Astrocyte of the cerebellum (primary cell): ENCODE measurements around the gene SLC16A10.
A peak's percentile ranks its signal among the peaks of the same experiment; 100 is the strongest.
"Not testable (repeated sequence)": the region's sequence is repeated elsewhere in the genome, so short reads cannot be mapped to it uniquely, and the experiment has no call there.

ENCODE experiments used
- DNase-seq: peaks from one replicate; pipeline ENCODE4 v3.0.0-alpha.2; 2011; ENCODE audit warnings: low read depth
- H3K4me3 ChIP-seq: 2 replicates; pipeline ENCODE4 v1.5.1; 2011; ENCODE audit warnings: mild to moderate bottlenecking, low read depth, low read length, moderate library complexity
- in situ Hi-C: cut with HindIII; loops from 2 replicates; pipeline ENCODE4 v1.10.0; 2017; ENCODE audit warnings: low sequenced_read_pairs
- TF ChIP-seq, protein P1 (sequence below): IDR thresholded peaks from 2 replicates; pipeline ENCODE4 v1.5.1; 2012; ENCODE audit warnings: low read length, low read depth, moderate library complexity, mild to moderate bottlenecking; ENCODE audit errors: missing control alignments

The SLC16A10 gene

DNA sequence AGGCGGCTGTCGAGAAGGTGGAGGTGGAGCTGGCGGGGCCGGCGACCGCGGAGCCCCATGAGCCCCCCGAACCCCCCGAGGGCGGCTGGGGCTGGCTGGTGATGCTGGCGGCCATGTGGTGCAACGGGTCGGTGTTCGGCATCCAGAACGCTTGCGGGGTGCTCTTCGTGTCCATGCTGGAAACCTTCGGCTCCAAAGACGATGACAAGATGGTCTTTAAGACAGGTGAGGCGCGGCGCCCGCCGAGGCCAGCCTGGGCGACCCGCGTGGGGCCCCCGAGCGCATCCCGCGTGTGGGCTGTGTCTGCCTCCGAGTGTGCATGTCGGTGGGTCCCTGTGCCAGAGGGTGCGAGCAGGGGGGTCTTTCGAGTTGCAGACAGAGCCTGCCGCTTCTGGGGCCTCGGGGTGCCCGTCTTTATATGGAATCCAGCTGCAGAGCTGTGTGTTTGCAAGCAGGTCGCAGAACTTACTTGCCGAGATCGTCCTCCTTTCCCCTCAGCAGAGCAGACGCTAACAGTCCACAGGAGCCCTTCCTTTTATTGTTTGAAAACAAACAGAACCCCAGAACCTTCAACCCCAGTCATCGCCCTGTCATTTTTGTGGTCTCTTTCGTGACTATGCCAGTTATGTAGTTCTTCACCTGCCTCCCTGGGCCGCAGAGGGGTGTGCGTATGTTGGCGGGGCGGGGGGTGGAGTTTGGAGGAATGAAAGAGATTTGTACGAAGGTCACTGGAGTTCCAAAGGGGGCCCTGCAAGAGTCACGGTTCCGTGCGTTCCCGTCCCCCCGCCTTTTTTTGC lies 766 bp downstream of the SLC16A10 start:
- DNase-seq: no peak
- TF ChIP-seq, protein P1, sequence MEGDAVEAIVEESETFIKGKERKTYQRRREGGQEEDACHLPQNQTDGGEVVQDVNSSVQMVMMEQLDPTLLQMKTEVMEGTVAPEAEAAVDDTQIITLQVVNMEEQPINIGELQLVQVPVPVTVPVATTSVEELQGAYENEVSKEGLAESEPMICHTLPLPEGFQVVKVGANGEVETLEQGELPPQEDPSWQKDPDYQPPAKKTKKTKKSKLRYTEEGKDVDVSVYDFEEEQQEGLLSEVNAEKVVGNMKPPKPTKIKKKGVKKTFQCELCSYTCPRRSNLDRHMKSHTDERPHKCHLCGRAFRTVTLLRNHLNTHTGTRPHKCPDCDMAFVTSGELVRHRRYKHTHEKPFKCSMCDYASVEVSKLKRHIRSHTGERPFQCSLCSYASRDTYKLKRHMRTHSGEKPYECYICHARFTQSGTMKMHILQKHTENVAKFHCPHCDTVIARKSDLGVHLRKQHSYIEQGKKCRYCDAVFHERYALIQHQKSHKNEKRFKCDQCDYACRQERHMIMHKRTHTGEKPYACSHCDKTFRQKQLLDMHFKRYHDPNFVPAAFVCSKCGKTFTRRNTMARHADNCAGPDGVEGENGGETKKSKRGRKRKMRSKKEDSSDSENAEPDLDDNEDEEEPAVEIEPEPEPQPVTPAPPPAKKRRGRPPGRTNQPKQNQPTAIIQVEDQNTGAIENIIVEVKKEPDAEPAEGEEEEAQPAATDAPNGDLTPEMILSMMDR: no peak
- peak overlapping the region; percentile 48 for H3K4me3 ChIP-seq
- in situ Hi-C loops: no loop called here

DNA sequence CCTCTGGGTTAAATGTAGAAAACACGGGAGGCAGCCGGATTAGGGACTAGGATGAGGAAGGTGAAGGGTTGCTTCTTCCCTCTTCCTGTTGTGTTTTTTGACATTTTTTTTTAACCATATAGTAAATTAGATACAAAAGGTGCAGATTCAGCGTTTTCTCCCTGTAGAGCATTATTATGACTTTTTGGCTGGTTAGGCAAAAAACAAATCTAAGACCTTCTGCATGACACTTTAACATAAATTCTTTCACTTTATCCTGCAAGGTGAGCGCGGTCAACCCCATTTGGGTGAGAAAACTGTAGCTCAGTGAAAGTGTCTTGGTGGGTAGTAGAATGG lies 1.3 kb downstream of the SLC16A10 start:
- peak overlapping the region; percentile 48 for H3K4me3 ChIP-seq
- TF ChIP-seq, protein P1: no peak
- DNase-seq: no peak
- in situ Hi-C loops: no loop called here

DNA sequence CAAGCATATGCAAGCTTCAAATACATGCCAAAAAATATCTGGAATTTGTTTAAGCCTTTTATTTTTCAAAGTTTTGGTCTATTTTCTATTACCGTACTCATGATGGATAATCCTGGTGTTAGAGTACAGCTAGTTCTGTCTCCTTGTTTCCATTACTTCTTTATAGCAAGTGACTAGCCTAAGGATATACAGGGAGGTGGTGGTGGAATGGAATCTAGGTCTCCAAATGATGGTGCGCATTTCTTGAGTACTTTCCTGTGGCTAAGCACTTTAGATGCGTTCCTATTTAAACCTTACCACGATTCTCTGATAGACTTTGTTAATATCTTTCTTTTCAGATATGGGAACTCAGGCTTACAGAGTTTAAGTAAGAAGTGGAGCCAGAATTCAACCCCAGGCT lies 3.5 kb downstream of the SLC16A10 start:
- H3K4me3 ChIP-seq: no peak overlapping the region
- TF ChIP-seq, protein P1: no peak
- no peak for DNase-seq
- in situ Hi-C loops: loop anchor here (5.0 kb wide), 1 partner anchor 63 kb away; no protein-coding TSS in a partner anchor

DNA sequence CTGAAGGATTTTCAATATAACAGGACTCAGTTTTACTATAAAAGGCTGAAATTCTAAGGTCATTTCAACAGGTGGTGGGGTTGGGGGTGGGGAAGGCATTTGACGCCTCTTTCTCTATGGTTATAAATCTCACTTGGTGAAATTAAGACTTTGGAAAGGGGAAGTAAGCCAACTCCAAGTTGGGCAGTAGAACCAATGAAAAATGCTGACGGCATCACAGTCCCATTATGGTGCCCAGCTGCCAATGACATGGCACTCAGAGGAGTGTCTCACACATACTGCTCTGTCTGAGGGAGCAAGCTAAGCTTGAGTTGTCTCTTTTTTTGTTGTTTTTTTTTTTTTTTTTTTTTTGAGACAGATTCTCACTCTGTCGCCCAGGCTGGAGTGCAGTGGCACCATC lies 4.7 kb downstream of the SLC16A10 start:
- in situ Hi-C loops: loop anchor here (5.0 kb wide), 1 partner anchor 65 kb away; no protein-coding TSS in a partner anchor
- no peak for DNase-seq
- TF ChIP-seq, protein P1: no peak
- H3K4me3 ChIP-seq: no peak overlapping the region

DNA sequence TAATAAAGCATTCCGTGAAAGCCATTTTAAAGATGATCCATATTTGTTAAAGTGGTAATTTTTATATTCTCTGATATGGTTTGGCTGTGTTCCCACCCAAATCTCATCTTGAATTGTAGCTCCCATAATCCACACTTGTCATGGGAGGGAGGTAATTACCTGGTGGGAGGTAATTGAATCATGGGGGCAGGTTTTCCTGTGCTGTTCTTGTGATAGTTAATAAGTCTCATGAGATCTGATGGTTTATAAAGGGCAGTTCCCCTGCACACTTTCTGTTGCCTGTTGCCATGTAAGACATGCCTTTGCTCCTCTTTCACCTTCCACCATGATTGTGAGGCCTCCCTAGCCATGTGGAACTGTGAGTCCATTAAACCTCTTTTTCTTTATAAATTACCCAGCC lies 8.2 kb downstream of the SLC16A10 start:
- in situ Hi-C loops, DNase-seq, H3K4me3 ChIP-seq: not testable (repeated sequence)

DNA sequence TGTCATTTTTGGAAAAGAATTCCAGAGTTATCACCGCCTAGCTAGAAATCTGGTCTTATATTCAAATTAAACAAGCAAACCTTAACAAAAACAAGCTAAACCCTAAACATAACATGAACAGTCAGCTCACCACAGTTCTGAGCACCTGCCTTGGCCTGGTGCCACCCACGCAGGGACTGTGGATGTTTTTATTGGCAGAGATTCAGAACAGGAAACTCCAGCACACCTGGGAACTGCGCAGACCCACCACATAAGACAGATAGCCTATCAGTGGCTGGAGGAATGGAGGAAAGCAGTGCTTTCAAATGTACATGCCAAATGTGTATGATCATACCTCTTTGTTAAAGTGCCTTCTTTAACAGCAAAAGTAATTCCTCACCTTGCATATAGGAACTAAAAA lies 8.9 kb downstream of the SLC16A10 start:
- no peak overlapping the region for H3K4me3 ChIP-seq
- no peak for DNase-seq
- TF ChIP-seq, protein P1: no peak
- in situ Hi-C loops: no loop called here

DNA sequence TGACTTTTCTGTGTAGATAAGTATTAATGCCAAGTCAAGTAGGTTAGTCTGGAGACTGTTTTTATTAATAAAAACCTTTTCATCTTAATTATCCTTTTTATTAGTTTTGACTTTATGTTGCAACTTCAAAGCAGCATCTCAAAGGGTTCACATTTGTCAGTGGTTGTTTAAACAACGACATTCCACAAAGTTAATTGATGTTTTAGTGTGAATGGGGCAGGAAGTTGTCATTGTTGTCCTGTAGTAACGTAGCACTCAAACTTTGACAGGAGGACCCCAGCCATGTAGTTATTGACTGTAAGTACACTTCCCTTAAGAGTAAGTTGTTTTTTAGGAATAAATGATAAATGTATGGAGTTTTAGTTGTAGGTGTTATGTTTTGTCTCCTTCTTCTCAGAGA lies 11.3 kb downstream of the SLC16A10 start:
- no peak for DNase-seq
- in situ Hi-C loops: no loop called here
- no peak overlapping the region for H3K4me3 ChIP-seq
- TF ChIP-seq, protein P1: no peak
